ENCODE data around the gene MAGEA9. TPM values are rescaled to one million over a fixed set of nuclear protein-coding genes. Genes with fewer than 3 reads are reported as not detected.

MAGEA9 gene
- total and polyA plus RNA-seq, 2 donors (not counting 3 experiments of a cell fraction or from before 2014, with no cell fraction given): not detected

GRCh38 chrX:149799938-149800337 is 18.2 kb downstream of the MAGEA9 start:
- BruUV-seq (replicated peaks): no TSS peak
- DNase-seq (ENCODE audit: low read depth, low spot score) (no peak), FAIRE-seq (no peak)
- dilution Hi-C loops (cut with MboI; ENCODE audit: extremely low pct_ligation_motif_present, low sequenced_read_pairs) (no loop called here), intact Hi-C loops (cut with micrococcal nuclease) (no loop called here)
- Histone ChIP-seq H3K4me3 (replicated peaks in 1 of 3; ENCODE audit: insufficient read depth in 1 of 3, low read depth in 1 of 3, low read length in 3 of 3) (no peak overlapping the region), H3K9ac (replicated peaks; ENCODE audit: extremely low read depth, insufficient read depth, low read length) (no peak overlapping the region), H3K4me1 (ENCODE audit: control insufficient read depth, extremely low read depth, insufficient read depth, low read length) (no peaks in the 10 kb centered on the region), H3K9me3 (replicated peaks; ENCODE audit: control insufficient read depth, insufficient read depth, low read length) (no peaks in the 10 kb centered on the region), H3K27me3 (ENCODE audit: control insufficient read depth in 2 of 2, insufficient read depth in 2 of 2, low read length in 2 of 2) (no peaks in the 10 kb centered on the region), H2AFZ (ENCODE audit: low read depth, low read length) (no peak overlapping the region), H3K27ac (ENCODE audit: insufficient read depth, low read depth, low read length) (no peak overlapping the region), H3K36me3 (ENCODE audit: control insufficient read depth in 2 of 2, extremely low read depth in 1 of 2, insufficient read depth in 2 of 2, low read length in 2 of 2) (no peaks in the 10 kb centered on the region), H3K4me2 (ENCODE audit: insufficient read depth, low read length) (no peak overlapping the region), H3K79me2 (ENCODE audit: control insufficient read depth, insufficient read depth, low read length) (no peaks in the 10 kb centered on the region), H4K20me1 (replicated peaks; ENCODE audit: control insufficient read depth, extremely low read depth, insufficient read depth, low read length) (no peaks in the 10 kb centered on the region), H3K9me1 (replicated peaks; ENCODE audit: control insufficient read depth, extremely low read depth, insufficient read depth, low read length) (no peaks in the 10 kb centered on the region)
- POLR2A ChIA-PET: no interaction called here
- no peak for TF ChIP-seq EZH2 (IDR thresholded peaks at IDR 0.05; ENCODE audit: borderline replicate concordance, low read depth, low read length, severe bottlenecking)
- TF ChIP-seq POLR2AphosphoS5 (IDR thresholded peaks at IDR 0.05; ENCODE audit: insufficient read depth, low read depth, low read length): no peak
- CTCF ChIA-PET: no interaction called here

GRCh38 chrX:149803458-149804062 is 21.8 kb downstream of the MAGEA9 start:
- FAIRE-seq (no peak), DNase-seq (ENCODE audit: low read depth, low spot score) (no peak)
- H3K9ac ChIP-seq (replicated peaks; ENCODE audit: extremely low read depth, insufficient read depth, low read length): no peak overlapping the region
- intact Hi-C loops (cut with micrococcal nuclease) (no loop called here), dilution Hi-C loops (cut with MboI; ENCODE audit: extremely low pct_ligation_motif_present, low sequenced_read_pairs) (no loop called here)
- POLR2A ChIA-PET: no interaction called here
- TF ChIP-seq EZH2 (IDR thresholded peaks at IDR 0.05; ENCODE audit: borderline replicate concordance, low read depth, low read length, severe bottlenecking) (no peak), MYC (IDR thresholded peaks at IDR 0.05; ENCODE audit: low read depth, low read length) (no peak), JUN (IDR thresholded peaks at IDR 0.05; ENCODE audit: borderline replicate concordance, insufficient read depth, insufficient read length, low read depth) (no peak), FOS (IDR thresholded peaks at IDR 0.05; ENCODE audit: borderline replicate concordance, insufficient read depth, low read length) (no peak)
- no peak overlapping the region for H3K4me2 ChIP-seq (ENCODE audit: insufficient read depth, low read length)
- no peaks in the 10 kb centered on the region for H3K36me3 ChIP-seq (ENCODE audit: control insufficient read depth in 2 of 2, extremely low read depth in 1 of 2, insufficient read depth in 2 of 2, low read length in 2 of 2)
- no peaks in the 10 kb centered on the region for H3K27me3 ChIP-seq (ENCODE audit: control insufficient read depth in 2 of 2, insufficient read depth in 2 of 2, low read length in 2 of 2)
- H3K9me1 ChIP-seq (replicated peaks; ENCODE audit: control insufficient read depth, extremely low read depth, insufficient read depth, low read length): no peaks in the 10 kb centered on the region
- H3K79me2 ChIP-seq (ENCODE audit: control insufficient read depth, insufficient read depth, low read length): no peaks in the 10 kb centered on the region
- H3K27ac ChIP-seq (ENCODE audit: insufficient read depth, low read depth, low read length): no peak overlapping the region
- no peak overlapping the region for H3K4me3 ChIP-seq (replicated peaks in 1 of 3; ENCODE audit: insufficient read depth in 1 of 3, low read depth in 1 of 3, low read length in 3 of 3)
- BruUV-seq (replicated peaks): no TSS peak
- H4K20me1 ChIP-seq (replicated peaks; ENCODE audit: control insufficient read depth, extremely low read depth, insufficient read depth, low read length): no peaks in the 10 kb centered on the region
- no peak overlapping the region for H2AFZ ChIP-seq (ENCODE audit: low read depth, low read length)
- no peaks in the 10 kb centered on the region for H3K4me1 ChIP-seq (ENCODE audit: control insufficient read depth, extremely low read depth, insufficient read depth, low read length)
- H3K9me3 ChIP-seq (replicated peaks; ENCODE audit: control insufficient read depth, insufficient read depth, low read length): no peaks in the 10 kb centered on the region
- CTCF ChIA-PET: no interaction called here

Data from endothelial cell of umbilical vein (primary cell).